HG03520 (cell line): ENCODE results near the gene CNN2.

Experiments used
- ATAC-seq: cut with Tn5 transposase; IDR thresholded peaks from one replicate; pipeline ENCODE4 v1.9.1; 2021; ENCODE audit warnings: mild to moderate bottlenecking, moderate library complexity; ENCODE audit not compliant: unreplicated experiment

Gene CNN2

DNA sequence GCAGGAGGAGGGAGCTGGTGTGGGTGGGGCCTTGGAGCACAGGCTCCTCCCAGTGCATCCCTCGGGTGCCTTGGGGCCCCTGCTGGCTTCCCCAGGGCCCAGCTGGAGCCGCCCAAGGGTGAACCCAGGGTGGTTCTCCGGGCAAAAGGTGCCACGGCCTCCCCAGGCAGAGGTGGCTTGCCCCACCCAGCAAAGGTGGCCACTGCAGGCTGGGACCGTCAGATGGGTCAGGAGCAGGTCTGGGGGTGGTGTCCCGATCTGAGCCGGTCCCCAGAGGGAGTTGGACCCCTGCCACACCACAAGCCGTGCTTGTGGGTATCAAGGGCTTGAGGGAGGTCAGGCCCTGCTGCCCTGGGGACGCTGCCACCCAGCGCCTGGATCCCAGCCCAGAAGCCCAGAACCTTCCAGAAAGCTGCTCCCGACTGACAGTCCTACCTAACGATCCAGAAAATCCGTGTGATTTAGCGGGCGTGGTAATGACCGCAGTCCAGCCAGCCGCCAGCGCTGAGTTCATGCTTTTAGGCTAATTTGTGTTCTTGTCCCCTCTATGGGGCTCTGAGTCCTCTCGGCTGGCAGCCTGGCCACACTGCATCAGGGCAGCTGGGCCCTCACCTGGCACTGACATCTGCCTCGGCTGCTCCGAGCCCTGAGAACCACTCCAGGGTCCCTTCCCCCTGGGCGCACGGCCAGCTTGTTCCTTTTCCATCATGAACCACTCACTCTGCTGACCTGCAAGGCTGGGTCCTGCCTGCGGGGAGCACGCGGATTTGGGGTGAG is 31.2 kb upstream of the CNN2 start:
- no peak for ATAC-seq

DNA sequence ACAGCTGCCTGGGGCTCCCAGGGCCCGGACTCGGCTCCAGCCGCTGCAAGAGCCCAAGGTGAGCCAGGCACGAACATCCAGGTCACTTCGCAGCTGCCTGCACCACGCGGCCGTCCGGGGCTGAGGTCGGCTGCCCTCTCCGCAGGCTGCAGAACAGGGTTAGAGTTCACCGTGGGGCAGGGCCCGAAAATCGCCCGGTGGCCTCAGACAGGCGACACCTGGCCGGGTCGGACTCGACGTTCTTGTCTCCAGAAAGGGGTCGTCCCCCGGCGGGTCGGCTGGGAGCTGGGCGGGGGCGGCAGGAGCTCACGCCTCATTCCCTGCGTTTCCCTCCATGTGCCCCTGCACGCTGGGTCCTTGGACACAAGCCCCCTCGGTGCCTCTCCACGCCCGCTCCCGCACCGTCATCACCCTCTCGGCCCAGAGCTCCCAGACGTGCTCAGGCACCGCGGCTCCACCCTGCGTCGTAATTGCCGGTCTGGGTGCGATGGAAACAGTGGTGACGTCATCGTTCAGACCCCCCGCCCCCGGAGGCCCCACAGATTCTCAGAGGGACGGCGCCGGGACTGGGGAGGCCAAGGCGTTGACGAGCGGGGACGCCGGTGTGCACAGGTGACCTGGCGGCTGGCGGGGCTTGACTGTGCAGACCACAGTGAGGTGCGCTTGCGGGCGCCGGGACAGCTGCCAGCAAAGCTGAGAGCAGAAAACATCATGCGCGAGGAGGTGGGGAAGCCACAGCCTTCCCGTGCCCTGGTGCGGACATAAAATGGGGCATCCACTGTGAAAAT is 30.2 kb upstream of the CNN2 start:
- ATAC-seq, result no peak

DNA sequence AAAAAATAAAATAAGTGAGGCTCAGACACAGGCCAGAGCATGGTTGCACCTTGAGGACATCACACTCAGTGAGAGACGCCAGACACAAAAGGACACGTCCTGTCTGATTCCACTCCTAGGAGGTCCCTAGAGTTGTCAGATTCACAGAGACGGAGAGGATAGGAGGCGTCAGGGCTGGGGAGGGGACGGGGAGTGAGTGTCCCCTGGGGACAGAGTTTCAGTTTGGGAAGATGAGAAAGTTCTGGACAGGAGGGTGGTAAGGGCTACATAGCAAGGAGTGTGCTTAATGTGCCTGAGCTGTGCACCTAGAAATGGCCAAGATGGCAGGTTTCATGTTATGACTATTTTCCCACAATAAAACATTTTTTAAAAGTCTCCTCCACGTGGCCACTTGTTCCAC is 28.3 kb upstream of the CNN2 start:
- no peak for ATAC-seq

DNA sequence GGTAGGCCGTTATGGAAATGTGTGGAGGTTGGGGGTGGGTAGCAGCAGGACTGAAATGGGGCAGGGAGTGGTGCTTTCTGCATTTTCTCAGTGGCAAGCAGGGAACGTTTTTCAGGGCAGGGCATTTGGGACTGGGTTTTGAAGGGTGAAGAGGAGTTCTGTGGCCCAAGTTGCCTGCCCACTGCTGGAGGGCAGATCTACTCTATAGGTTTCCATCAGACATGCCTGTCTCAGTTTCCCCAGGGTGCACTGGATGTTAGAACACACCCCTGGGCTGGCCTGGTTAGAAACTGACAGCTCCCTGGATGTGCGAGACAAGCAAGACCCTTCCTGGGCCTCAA is 27.1 kb upstream of the CNN2 start:
- ATAC-seq, result no peak

DNA sequence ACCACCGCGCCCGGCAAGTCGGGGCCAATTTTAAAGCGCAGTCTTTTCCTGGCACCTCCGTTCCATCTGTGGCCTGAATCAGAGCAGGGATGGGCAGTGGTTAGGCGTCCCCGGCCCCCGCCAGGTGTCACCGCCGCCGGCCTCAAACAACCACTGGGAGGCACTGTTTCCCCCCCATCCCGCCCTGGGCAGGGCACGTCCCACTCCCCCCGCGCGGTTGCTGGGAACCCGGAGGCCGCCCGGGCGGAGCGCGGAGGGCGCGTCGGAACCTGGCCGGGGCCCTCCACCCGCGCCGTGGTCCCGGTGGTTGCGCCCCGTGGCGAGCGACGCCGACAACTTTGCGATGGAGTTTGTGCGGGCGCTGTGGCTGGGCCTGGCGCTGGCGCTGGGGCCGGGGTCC is 26.3 kb upstream of the CNN2 start, which contains the start of gene GRIN3B:
TSS of gene GRIN3B (plus strand) at position 325 of the 400 bp plus-strand sequence. CDS start at position 344, 19 bp downstream.
- no peak for ATAC-seq

DNA sequence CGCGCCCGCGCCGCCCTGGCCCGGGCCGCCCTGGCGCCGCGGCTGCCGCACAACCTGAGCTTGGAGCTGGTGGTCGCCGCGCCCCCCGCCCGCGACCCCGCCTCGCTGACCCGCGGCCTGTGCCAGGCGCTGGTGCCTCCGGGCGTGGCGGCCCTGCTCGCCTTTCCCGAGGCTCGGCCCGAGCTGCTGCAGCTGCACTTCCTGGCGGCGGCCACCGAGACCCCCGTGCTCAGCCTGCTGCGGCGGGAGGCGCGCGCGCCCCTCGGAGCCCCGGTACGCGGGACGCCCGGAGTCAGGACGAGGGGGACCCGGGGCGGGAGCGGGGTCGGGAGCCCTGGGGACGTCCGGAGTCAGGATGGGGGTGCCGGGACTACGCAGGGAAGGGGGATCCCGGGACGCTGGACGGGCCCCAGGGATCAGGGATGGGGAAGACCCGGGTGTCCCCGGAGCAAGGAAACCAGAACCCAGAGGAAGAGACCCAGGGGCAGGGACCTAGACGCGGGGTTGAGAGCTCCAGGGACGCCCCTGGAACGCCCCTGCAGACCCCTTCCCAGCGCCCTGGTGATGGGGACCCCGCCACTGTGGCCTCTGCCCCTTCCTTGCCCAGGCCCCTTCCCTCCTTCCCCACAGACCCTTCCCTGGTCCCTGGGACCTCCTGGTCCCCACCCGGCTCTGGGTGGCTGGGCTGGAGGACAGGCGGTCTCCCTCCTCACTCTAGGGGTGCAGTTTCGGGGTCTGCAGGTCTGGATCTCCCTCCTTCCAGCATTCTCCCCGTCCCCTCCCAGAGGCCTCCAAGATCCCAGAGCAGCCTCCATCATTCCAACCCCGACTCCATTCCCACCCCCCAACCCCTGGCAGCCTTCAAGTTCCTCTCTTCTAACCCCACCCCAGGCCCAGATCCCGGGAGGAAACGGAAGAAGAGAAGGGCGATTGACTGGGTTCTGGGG is 25.5 kb upstream of the CNN2 start:
- no peak for ATAC-seq

DNA sequence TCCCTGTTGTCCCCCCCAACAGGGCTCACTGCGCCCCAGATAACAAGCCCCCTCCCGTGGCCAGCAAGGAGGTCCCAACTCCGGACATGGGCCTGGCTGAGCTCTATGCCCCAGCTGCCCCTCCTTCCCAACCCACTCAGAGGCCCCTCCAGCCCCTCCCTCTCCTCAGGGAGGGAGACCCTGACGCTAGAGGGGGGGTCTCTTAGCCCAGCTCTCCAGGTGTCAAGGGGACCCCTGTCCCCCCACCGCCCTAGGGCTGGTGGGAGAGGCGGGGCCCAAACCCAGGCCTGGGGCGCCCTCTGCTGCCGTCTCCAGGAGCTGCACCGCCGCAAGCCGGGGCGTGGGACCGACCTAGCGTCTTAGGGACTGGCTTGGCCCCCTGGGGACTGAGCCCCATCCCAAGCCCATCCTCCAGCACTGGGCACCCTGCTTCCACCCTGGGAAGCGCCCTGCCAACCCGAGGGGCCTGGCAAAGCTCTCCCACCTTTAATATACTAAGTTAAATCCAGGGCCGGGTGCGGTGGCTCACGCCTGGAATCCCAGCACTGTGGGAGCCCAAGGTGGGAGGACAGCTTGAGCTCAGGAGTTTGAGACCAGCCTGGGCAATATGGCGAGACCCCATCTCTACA is 24.8 kb upstream of the CNN2 start:
- ATAC-seq, result no peak

DNA sequence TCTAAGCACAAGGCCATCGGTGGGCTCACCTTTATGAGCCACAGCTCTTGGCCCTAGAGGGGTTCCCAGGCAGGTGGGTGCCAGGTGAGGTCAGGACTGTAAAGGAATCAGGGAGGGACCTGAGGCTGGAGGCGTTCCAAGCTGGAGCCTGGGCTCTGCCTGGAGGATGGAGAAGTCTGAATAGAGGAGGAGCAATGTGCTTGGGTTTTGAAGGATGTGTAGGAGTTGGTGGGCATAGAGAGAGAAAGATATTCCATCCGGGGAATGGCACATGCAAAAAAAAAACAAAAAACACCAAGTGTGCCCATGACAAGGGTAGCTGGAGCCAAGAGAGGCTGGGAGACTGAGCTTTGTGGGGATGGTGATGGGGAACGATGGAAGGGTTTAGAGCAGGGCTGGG is 23.8 kb upstream of the CNN2 start:
- no peak for ATAC-seq

DNA sequence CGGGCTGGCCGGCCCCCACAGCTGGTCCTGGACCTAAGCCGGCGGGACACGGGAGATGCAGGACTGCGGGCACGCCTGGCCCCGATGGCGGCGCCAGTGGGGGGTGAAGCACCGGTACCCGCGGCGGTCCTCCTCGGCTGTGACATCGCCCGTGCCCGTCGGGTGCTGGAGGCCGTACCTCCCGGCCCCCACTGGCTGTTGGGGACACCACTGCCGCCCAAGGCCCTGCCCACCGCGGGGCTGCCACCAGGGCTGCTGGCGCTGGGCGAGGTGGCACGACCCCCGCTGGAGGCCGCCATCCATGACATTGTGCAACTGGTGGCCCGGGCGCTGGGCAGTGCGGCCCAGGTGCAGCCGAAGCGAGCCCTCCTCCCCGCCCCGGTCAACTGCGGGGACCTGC is 23.1 kb upstream of the CNN2 start:
- ATAC-seq, result no peak

DNA sequence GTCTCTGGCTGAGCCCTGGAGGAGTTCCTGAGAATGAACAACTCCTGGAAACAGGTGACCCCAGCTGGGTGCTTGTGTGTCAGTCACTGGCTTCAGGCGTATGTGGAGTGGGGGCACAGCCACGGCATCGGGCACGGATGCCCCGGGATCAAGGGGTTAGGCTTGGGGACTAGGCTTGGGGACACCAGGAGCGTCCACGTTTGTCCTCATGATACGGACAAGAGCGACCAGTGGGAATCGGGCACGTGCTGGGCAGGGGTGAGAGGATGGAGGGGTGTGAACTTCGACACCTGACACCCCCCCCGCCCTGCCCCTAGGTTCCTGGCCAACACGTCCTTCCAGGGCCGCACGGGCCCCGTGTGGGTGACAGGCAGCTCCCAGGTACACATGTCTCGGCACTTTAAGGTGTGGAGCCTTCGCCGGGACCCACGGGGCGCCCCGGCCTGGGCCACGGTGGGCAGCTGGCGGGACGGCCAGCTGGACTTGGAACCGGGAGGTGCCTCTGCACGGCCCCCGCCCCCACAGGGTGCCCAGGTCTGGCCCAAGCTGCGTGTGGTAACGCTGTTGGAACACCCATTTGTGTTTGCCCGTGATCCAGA is 22.1 kb upstream of the CNN2 start:
- no peak for ATAC-seq

DNA sequence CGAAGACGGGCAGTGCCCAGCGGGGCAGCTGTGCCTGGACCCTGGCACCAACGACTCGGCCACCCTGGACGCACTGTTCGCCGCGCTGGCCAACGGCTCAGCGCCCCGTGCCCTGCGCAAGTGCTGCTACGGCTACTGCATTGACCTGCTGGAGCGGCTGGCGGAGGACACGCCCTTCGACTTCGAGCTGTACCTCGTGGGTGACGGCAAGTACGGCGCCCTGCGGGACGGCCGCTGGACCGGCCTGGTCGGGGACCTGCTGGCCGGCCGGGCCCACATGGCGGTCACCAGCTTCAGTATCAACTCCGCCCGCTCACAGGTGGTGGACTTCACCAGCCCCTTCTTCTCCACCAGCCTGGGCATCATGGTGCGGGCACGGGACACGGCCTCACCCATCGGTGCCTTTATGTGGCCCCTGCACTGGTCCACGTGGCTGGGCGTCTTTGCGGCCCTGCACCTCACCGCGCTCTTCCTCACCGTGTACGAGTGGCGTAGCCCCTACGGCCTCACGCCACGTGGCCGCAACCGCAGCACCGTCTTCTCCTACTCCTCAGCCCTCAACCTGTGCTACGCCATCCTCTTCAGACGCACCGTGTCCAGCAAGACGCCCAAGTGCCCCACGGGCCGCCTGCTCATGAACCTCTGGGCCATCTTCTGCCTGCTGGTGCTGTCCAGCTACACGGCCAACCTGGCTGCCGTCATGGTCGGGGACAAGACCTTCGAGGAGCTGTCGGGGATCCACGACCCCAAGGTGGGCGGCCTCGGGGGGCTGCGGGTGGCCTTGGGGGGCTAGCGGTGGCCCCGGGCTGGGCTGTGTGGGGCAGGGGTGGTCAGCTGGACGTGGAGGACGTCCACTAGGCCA is 21.4 kb upstream of the CNN2 start:
- ATAC-seq, result no peak

DNA sequence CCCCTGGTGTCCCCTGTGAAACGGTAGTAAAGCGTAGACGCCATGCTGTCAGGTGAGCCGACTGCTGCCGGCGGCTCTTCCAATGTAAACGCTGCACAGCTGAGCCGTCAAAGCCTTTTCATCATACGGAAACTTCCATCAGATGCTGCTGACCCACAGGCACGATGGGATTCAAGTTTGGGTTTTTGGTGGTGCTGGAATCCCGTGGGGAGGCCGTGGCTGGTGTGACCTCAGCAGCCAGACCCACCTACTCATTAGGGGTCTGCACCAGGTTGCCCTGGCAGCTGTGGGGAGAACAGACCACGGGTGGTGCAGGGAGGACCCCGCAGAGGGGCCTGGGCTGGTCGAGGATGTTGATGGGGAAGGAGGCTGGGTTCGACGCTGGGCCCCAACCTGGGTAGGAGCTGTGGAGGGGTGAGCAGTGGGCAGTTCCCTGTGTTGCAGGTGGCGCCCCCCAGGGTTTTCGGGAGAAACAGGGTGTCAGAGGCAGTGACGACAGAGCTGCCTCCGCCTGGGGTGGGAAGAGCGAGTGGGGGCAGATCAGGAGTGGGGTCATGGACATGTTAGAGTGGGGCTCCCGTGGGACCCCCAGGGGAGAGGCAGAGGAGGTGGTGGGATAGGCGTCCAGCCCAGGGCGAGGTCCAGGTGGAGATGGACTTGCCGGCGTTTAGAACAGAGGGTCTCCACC is 19.6 kb upstream of the CNN2 start:
- no peak for ATAC-seq

DNA sequence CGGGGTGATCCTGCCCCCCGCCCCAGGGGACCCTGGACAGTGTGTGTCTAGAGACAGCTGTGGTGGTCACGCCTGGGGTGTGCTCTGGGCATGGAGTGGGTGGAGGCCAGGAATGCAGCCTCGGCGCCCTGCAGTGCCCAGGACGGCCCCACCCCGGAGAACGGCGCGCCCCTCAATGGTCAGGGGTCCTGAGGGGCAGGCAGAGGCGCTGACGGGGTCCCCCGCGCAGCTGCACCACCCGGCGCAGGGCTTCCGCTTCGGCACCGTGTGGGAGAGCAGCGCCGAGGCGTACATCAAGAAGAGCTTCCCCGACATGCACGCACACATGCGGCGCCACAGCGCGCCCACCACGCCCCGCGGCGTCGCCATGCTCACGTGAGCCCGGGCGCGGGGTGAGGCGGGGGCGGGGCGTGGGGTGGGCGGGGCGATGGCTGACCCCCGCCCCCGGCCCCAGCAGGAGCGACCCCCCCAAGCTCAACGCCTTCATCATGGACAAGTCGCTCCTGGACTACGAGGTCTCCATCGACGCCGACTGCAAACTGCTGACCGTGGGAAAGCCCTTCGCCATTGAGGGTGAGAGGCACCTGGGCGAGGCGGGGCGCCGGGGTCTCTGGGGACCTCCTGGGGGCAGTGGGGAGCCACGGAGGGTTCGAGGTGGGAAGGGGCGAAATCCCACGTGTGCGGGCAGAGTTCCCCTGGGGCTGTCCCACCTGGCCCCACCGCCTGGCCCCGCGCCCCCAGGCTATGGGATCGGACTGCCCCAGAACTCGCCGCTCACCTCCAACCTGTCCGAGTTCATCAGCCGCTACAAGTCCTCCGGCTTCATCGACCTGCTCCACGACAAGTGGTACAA is 18.8 kb upstream of the CNN2 start:
- no peak for ATAC-seq

DNA sequence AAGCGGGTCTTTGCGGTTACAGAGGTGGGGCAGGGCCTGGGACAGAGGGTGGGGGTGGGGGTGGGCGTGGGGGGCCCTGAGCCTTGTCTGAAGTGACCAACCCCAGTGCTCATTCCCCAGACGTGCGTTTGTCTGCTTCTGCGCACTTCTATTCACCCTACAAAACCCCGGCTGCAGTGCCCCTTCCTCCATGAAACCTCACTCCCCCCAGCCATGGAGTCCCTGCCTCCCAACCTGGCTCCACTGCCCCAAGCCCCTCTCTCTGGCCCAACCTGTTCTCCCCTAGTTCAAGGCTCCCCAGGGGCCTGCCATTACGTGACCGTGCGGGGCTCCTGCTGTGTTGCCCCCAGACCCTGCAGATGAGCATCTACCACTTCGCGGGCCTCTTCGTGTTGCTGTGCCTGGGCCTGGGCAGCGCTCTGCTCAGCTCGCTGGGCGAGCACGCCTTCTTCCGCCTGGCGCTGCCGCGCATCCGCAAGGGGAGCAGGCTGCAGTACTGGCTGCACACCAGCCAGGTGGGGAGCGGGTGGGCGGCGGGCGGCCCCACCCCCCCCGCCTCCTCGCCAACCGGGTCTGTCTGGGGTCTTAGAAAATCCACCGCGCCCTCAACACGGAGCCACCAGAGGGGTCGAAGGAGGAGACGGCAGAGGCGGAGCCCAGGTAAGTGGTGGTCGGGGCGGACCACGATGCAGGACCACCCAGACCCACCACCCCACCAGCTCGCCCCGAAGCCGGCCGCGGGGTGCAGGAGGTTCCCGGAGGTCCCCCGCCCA is 18.0 kb upstream of the CNN2 start:
- no peak for ATAC-seq

DNA sequence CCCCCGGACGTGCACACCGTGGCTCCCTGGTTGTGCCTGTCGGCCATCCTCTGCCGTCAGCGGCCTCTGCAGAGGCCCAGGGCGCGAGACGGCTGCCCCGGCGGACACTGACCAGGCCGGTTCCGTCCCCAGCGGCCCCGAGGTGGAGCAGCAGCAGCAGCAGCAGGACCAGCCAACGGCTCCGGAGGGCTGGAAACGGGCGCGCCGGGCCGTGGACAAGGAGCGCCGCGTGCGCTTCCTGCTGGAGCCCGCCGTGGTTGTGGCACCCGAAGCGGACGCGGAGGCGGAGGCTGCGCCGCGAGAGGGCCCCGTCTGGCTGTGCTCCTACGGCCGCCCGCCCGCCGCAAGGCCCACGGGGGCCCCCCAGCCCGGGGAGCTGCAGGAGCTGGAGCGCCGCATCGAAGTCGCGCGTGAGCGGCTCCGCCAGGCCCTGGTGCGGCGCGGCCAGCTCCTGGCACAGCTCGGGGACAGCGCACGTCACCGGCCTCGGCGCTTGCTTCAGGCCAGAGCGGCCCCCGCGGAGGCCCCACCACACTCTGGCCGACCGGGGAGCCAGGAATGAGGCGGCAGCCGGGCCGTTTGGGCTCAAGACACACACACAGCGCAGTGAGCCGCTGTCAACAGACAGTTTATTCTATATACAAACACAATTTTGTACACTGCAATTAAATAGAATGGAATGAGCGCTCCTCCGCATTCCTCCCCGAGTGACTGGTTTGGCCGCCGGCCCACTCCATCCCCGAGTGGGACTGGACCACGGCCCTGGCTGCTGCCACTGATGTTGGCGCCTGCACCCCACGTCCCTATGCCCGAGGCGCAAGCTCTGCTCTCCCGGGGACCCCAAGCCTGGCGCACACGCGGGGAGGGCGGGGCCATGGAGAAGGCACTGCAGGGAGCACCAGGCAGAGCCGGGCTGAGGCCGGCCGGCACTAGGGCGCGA is 17.1 kb upstream of the CNN2 start:
- no peak for ATAC-seq

DNA sequence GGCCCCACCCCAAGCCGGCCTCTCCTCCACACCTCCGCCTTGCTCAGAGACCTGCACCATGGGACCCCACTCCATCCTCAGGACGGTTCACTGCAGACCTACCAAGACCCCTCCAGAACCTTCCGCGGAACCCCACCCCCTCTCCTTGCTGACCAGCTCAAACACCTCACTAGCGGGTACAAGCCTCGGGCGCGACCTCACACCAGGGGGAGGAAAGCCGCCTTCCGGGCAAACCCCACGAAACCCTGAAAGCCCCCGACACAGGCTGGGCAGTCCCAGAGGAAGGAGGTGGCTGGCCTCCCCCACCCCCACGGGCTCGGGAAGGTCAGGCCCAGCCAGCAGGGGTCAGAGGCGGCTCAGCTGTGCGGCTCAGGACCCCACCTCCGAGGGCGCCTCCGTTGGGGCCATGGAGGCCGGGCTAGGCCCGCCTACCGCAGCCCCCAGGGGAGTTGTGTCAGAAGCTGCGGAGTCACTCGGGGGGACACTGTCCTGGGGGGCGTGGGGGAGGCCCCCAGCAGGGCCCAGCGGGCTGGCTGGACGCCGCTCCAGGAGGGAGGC is 16.3 kb upstream of the CNN2 start:
- no peak for ATAC-seq
